SJSA1 (cell line): Measurements from ENCODE around the gene NOTCH4. TPM values are rescaled to one million over a fixed set of nuclear protein-coding genes. Genes with fewer than 3 reads are reported as not detected.

Experiments
- DNase-seq, 2 experiments: peaks; one replicate each; pipeline ENCODE4 v3.0.0-alpha.2; 2015 to 2020; ENCODE audit warnings: low spot score in 2 of 2, low read depth in 1 of 2
- H3K27ac ChIP-seq: fragments of 250-450 bp; sonication (Bioruptor Pico); 2 replicates; pipeline ENCODE4 v1.5.1; 2020; ENCODE audit warnings: mild to moderate bottlenecking, moderate library complexity
- H3K27me3 ChIP-seq: fragments of 250-450 bp; sonication (Bioruptor Pico); replicated peaks from 2 replicates; pipeline ENCODE4 v1.5.1; 2020; ENCODE audit warnings: mild to moderate bottlenecking, moderate library complexity
- H3K36me3 ChIP-seq: fragments of 250-450 bp; sonication (Bioruptor Pico); 2 replicates; pipeline ENCODE4 v1.5.1; 2020; ENCODE audit warnings: mild to moderate bottlenecking
- H3K4me1 ChIP-seq: fragments of 250-450 bp; sonication (Bioruptor Pico); replicated peaks from 2 replicates; pipeline ENCODE4 v1.6.1; 2021; ENCODE audit warnings: mild to moderate bottlenecking
- H3K4me3 ChIP-seq: fragments of 250-450 bp; sonication (Bioruptor Pico); 2 replicates; pipeline ENCODE4 v1.5.1; 2020; ENCODE audit warnings: mild to moderate bottlenecking
- H3K9me3 ChIP-seq: fragments of 250-450 bp; sonication (Bioruptor Pico); replicated peaks from 2 replicates; pipeline ENCODE4 v1.5.1; 2020; ENCODE audit warnings: mild to moderate bottlenecking
- total RNA-seq: library from RNA; depleted of rRNA; stranded (reverse); fragments of >200 nt; shearing (Covaris generic); gene quantifications from 2 replicates; pipeline ENCODE4 v1.2.3, GENCODE V29; 2014; rRNA removed

NOTCH4 gene
- total RNA-seq, 1 experiment from 2014 or later, result 1.6 TPM

- Histone ChIP-seq H3K9me3 (no peaks in the 10 kb centered on the region), H3K4me1 (peaks cover 18% of the 10 kb centered on the region), H3K36me3 (no peaks in the 10 kb centered on the region), H3K4me3 (no peak overlapping the region), H3K27me3 (peaks cover 6% of the 10 kb centered on the region; the same call in 1 of the 2 replicates), H3K27ac (no peak overlapping the region)
- DNase-seq, result no peak
These were observed 73.7 kb downstream of the NOTCH4 start for GRCh38 chr6:32149932-32150870.

- H3K36me3 ChIP-seq, result no peaks in the 10 kb centered on the region
- peaks cover 10% of the 10 kb centered on the region for H3K4me1 ChIP-seq
- H3K27ac ChIP-seq, result no peak overlapping the region
- DNase-seq, result no peak
- peaks cover 6% of the 10 kb centered on the region; the same call in 1 of the 2 replicates for H3K27me3 ChIP-seq
- H3K9me3 ChIP-seq, result no peaks in the 10 kb centered on the region
- H3K4me3 ChIP-seq, result no peak overlapping the region
These were observed 74.6 kb downstream of the NOTCH4 start for GRCh38 chr6:32149092-32149755.

GRCh38 chr6:32148289-32149091, 75.4 kb downstream of the NOTCH4 start:
- no peak overlapping the region for H3K4me3 ChIP-seq
- peaks cover 6% of the 10 kb centered on the region; the same call in 1 of the 2 replicates for H3K27me3 ChIP-seq
- H3K9me3 ChIP-seq, result no peaks in the 10 kb centered on the region
- H3K4me1 ChIP-seq, result peaks cover 7% of the 10 kb centered on the region
- no peaks in the 10 kb centered on the region for H3K36me3 ChIP-seq
- H3K27ac ChIP-seq, result no peak overlapping the region
- DNase-seq, result no peak

- Histone ChIP-seq H3K4me3 (no peak overlapping the region), H3K36me3 (no peaks in the 10 kb centered on the region), H3K4me1 (no peaks in the 10 kb centered on the region; the same call in 1 of the 2 replicates), H3K27ac (no peak overlapping the region), H3K9me3 (no peaks in the 10 kb centered on the region), H3K27me3 (peaks cover 6% of the 10 kb centered on the region; the same call in 1 of the 2 replicates)
- DNase-seq, result no peak
These were observed 76.3 kb downstream of the NOTCH4 start for GRCh38 chr6:32147401-32148132.

GRCh38 chr6:32146687-32147086, 77.2 kb downstream of the NOTCH4 start:
- DNase-seq, result no peak
- Histone ChIP-seq H3K4me3 (no peak overlapping the region), H3K36me3 (no peaks in the 10 kb centered on the region), H3K27me3 (peaks cover 6% of the 10 kb centered on the region; the same call in 1 of the 2 replicates), H3K9me3 (no peaks in the 10 kb centered on the region), H3K27ac (no peak overlapping the region), H3K4me1 (no peaks in the 10 kb centered on the region; the same call in 1 of the 2 replicates)

GRCh38 chr6:32146287-32146686, 77.6 kb downstream of the NOTCH4 start:
- H3K9me3 ChIP-seq, result no peaks in the 10 kb centered on the region
- peaks cover 6% of the 10 kb centered on the region; the same call in 1 of the 2 replicates for H3K27me3 ChIP-seq
- no peaks in the 10 kb centered on the region; the same call in 1 of the 2 replicates for H3K4me1 ChIP-seq
- H3K4me3 ChIP-seq, result no peak overlapping the region
- no peaks in the 10 kb centered on the region for H3K36me3 ChIP-seq
- H3K27ac ChIP-seq, result no peak overlapping the region
- no peak for DNase-seq

Other genes starting within 250 kb of the NOTCH4 start
- 0.47 and 1.4 TPM in 2 replicates for gene C4A, start 242.0 kb downstream of the NOTCH4 start, total RNA-seq
- gene C4B, start 209.3 kb downstream of the NOTCH4 start, total RNA-seq, result 0.28 and 1.5 TPM in 2 replicates
- not detected in 2 replicates for gene CYP21A2, start 185.7 kb downstream of the NOTCH4 start, total RNA-seq
- gene TNXB, start 114.7 kb downstream of the NOTCH4 start, total RNA-seq, result 0.66 TPM in 1 of 2 replicates, not detected in the other
- 22.8 and 44.0 TPM in 2 replicates for gene ATF6B, start 95.8 kb downstream of the NOTCH4 start, total RNA-seq
- gene FKBPL, start 93.8 kb downstream of the NOTCH4 start, total RNA-seq, result 5.7 and 10.5 TPM in 2 replicates
- gene PRRT1, start 72.1 kb downstream of the NOTCH4 start, total RNA-seq, result not detected in 2 replicates
- 10.3 and 38.2 TPM in 2 replicates for gene PPT2, start 69.9 kb downstream of the NOTCH4 start, total RNA-seq
- 0.19 and 3.1 TPM in 2 replicates for gene EGFL8, start 59.5 kb downstream of the NOTCH4 start, total RNA-seq
- gene AGPAT1, start 48.0 kb downstream of the NOTCH4 start, total RNA-seq, result 40.9 and 65.4 TPM in 2 replicates
- 63.6 and 67.6 TPM in 2 replicates for gene RNF5, start 45.7 kb downstream of the NOTCH4 start, total RNA-seq
- gene AGER, start 39.8 kb downstream of the NOTCH4 start, total RNA-seq, result 0.76 TPM in 1 of 2 replicates, not detected in the other
- 11.8 and 13.2 TPM in 2 replicates for gene PBX2, start 33.9 kb downstream of the NOTCH4 start, total RNA-seq
- 15.3 and 16.2 TPM in 2 replicates for gene GPSM3, start 31.4 kb downstream of the NOTCH4 start, total RNA-seq
- gene TSBP1, start 147.8 kb upstream of the NOTCH4 start, total RNA-seq, result not detected in 2 replicates
- not detected in 2 replicates for gene BTNL2, start 183.1 kb upstream of the NOTCH4 start, total RNA-seq
- gene HLA-DRA, start 215.8 kb upstream of the NOTCH4 start, total RNA-seq, result not detected in 2 replicates